NCI-H69 (cell line): ENCODE results near the gene APBB2.
"Not testable (repeated sequence)": the region's sequence is repeated elsewhere in the genome, so short reads cannot be mapped to it uniquely, and the experiment has no call there.

Experiments used
- DNase-seq: peaks from one replicate; lab custom pipeline; 2025; lab: John Stamatoyannopoulos, UW

The APBB2 gene

GRCh38 chr4:40822420-40823166 lies 391.7 kb downstream of the APBB2 start:
- DNase-seq = no peak

- DNase-seq = no peak
Observed at GRCh38 chr4:40820101-40820500, 394.2 kb downstream of the APBB2 start.

- not testable (repeated sequence) for DNase-seq
Observed at GRCh38 chr4:40817157-40817556, 397.2 kb downstream of the APBB2 start.

DNA sequence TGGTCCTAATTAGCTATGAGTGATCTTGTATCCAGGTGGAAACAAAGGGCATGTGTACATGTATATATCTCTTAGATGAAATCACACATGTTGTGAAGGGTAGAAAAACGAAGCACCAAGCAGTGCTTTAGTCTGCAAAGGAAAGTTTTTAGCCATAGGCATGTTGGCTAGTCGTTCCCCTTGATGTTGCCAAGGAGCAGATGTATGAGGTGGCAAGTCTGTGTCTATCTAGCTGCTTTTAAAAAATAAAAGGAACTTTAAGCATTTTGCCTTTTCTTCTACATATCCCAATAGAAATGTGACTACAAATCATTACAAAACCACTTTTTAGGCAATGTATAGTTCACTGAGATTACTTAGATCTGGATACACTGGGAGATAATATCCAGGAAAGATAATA lies 401.5 kb downstream of the APBB2 start:
- DNase-seq = no peak

- no peak for DNase-seq
Observed at GRCh38 chr4:40812386-40812785, 402.0 kb downstream of the APBB2 start.

- no peak for DNase-seq
Observed at GRCh38 chr4:40811956-40812355, 402.4 kb downstream of the APBB2 start.

- no peak for DNase-seq
Observed at GRCh38 chr4:40808926-40809457, 405.4 kb downstream of the APBB2 start.

GRCh38 chr4:40804598-40804997 lies 409.7 kb downstream of the APBB2 start:
- DNase-seq = no peak

DNA sequence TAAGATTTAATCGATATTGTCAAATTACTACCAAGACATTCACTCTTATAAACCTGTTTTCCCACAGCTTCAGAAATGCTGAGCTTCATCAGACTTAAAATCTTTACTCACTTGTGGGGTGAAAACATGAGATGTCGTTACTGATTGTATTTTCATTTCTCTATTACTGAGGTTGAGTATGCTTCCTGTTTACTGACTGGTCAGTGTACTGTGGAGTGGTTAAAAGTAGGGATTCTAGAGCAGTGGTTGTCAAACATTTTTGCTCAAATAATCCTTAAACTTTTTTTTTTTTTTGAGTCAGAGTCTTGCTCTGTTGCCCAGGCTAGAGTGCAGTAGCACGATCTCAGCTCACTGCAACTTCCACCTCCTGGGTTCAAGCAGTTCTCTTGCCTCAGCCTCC lies 414.3 kb downstream of the APBB2 start:
- DNase-seq = no peak

- DNase-seq = no peak
Observed at GRCh38 chr4:40789771-40790170, 424.6 kb downstream of the APBB2 start.

- no peak for DNase-seq
Observed at GRCh38 chr4:40789031-40789430, 425.3 kb downstream of the APBB2 start.

- no peak for DNase-seq
Observed at GRCh38 chr4:40788331-40788730, 426.0 kb downstream of the APBB2 start.

DNA sequence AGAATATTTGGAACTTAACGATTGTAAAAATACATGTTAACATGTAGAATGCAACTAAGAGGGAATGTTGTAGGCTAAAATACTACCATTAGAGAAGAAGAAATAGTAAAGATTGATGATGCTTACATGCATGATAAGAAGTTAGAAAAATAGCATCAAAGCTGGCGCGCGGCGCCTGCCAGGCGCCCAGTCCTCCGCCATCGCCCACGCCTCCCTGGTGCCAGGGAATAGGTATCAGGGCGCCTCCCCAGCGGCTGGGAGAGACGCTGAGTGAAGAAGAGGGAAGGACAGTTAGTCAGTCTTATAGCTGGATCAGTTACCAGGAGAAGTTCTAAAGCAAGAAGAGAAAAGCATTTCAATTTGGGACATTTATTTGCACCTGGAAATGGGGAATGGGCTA lies 428.6 kb downstream of the APBB2 start:
- DNase-seq = no peak

GRCh38 chr4:40782876-40783275 lies 431.5 kb downstream of the APBB2 start:
- no peak for DNase-seq

- no peak for DNase-seq
Observed at GRCh38 chr4:40778090-40778489, 436.3 kb downstream of the APBB2 start.

GRCh38 chr4:40769266-40769665 lies 445.1 kb downstream of the APBB2 start:
- DNase-seq = peak; percentile 7

- DNase-seq = no peak
Observed at GRCh38 chr4:40763228-40763716, 451.1 kb downstream of the APBB2 start.
